SU-DHL-6 (cell line): ENCODE measurements around the gene HSD17B13.

Experiments
- H2AFZ ChIP-seq: fragments of 200-600 bp; sonication (generic); 2 replicates; pipeline ENCODE4 v1.6.1; 2014; ENCODE audit warnings: low read depth, mild to moderate bottlenecking, moderate library complexity, mixed read lengths, antibody characterized with exemption, low read length; ENCODE audit not compliant: severe bottlenecking
- H3F3A ChIP-seq: fragments of 200-600 bp; shearing (Covaris generic); 2 replicates; pipeline ENCODE4 v1.6.0; 2016; ENCODE audit warnings: antibody characterized with exemption, mild to moderate bottlenecking; ENCODE audit not compliant: insufficient read depth
- H3K27ac ChIP-seq: fragments of 200-600 bp; sonication (generic); 2 replicates; pipeline ENCODE4 v1.5.1; 2016; ENCODE audit warnings: low read depth, mild to moderate bottlenecking, low read length, moderate library complexity, mixed read lengths
- H3K27me3 ChIP-seq: fragments of 200-600 bp; sonication (generic), shearing (Covaris generic); 2 replicates; pipeline ENCODE4 v1.6.0; 2014; ENCODE audit warnings: mild to moderate bottlenecking, low read length
- H3K36me3 ChIP-seq: fragments of 200-600 bp; sonication (generic); 2 replicates; pipeline ENCODE4 v1.6.1; 2014; ENCODE audit warnings: mild to moderate bottlenecking, low read length, mixed read lengths
- H3K4me2 ChIP-seq: fragments of 300-600, 200-600 bp; shearing (Covaris generic), sonication (generic); 2 replicates; pipeline ENCODE4 v1.6.0; 2014; ENCODE audit warnings: low read length, low read depth, mild to moderate bottlenecking; ENCODE audit not compliant: poor library complexity, severe bottlenecking
- H3K4me3 ChIP-seq: fragments of 200-600 bp; sonication (generic); 2 replicates; pipeline ENCODE4 v1.5.1; 2014; ENCODE audit warnings: antibody characterized with exemption, low read length, mild to moderate bottlenecking, mixed read lengths; ENCODE audit not compliant: insufficient read depth, poor library complexity, severe bottlenecking
- H3K79me2 ChIP-seq: fragments of 200-600 bp; sonication (generic); 2 replicates; pipeline ENCODE4 v1.6.1; 2014; ENCODE audit warnings: mild to moderate bottlenecking, low read length, moderate library complexity; ENCODE audit not compliant: insufficient read depth
- H3K9ac ChIP-seq: fragments of 200-600 bp; sonication (generic); 2 replicates; pipeline ENCODE4 v1.7.0; 2014; ENCODE audit warnings: mild to moderate bottlenecking, low read length
- H3K9me2 ChIP-seq: fragments of 200-600 bp; sonication (generic); replicated peaks from 2 replicates; pipeline ENCODE4 v1.6.1; 2014; ENCODE audit warnings: low read length; ENCODE audit not compliant: insufficient read depth
- H3K9me3 ChIP-seq: fragments of 200-600 bp; sonication (generic); 2 replicates; pipeline ENCODE4 v1.6.1; 2014; ENCODE audit warnings: low read length, mixed read lengths; ENCODE audit not compliant: insufficient read depth
- H4K20me1 ChIP-seq: fragments of 200-600 bp; sonication (generic); 2 replicates; pipeline ENCODE4 v1.6.1; 2014; ENCODE audit warnings: low read depth, mild to moderate bottlenecking, antibody characterized with exemption, low read length, moderate library complexity, mixed read lengths
- CTCF ChIP-seq: fragments of 200-600 bp; sonication (generic); IDR thresholded peaks from one replicate; pipeline ENCODE4 v1.5.1; 2017; ENCODE audit warnings: antibody characterized with exemption, mild to moderate bottlenecking, low read length, moderate library complexity; ENCODE audit not compliant: insufficient read depth, poor library complexity, severe bottlenecking
- EZH2phosphoT487 ChIP-seq: fragments of 200-600 bp; sonication (generic), shearing (Covaris generic); conservative IDR thresholded peaks from 2 replicates; pipeline ENCODE4 v1.6.1; 2018; ENCODE audit warnings: mild to moderate bottlenecking, antibody characterized with exemption, low read length, moderate library complexity, mixed read lengths

Gene HSD17B13

GRCh38 chr4:87283151-87283550 lies 39.5 kb downstream of the HSD17B13 start:
- Histone ChIP-seq H2AFZ (no peak overlapping the region), H3K4me2 (no peak overlapping the region), H3K27ac (no peak overlapping the region), H3K4me3 (no peak overlapping the region), H3K9me2 (no peaks in the 10 kb centered on the region), H3K36me3 (no peaks in the 10 kb centered on the region), H3K9ac (no peak overlapping the region), H3K27me3 (no peaks in the 10 kb centered on the region), H3F3A (no peaks in the 10 kb centered on the region), H3K79me2 (no peaks in the 10 kb centered on the region), H4K20me1 (no peaks in the 10 kb centered on the region), H3K9me3 (no peaks in the 10 kb centered on the region)
- TF ChIP-seq EZH2phosphoT487 (no peak), CTCF (no peak)

GRCh38 chr4:87281603-87282002 lies 41.1 kb downstream of the HSD17B13 start:
- no peaks in the 10 kb centered on the region for H3K9me2 ChIP-seq
- H4K20me1 ChIP-seq = no peaks in the 10 kb centered on the region
- H3K79me2 ChIP-seq = no peaks in the 10 kb centered on the region
- no peak overlapping the region for H3K9ac ChIP-seq
- H3K9me3 ChIP-seq = no peaks in the 10 kb centered on the region
- H2AFZ ChIP-seq = no peak overlapping the region
- no peaks in the 10 kb centered on the region for H3K27me3 ChIP-seq
- H3K4me2 ChIP-seq = no peak overlapping the region
- H3K4me3 ChIP-seq = no peak overlapping the region
- H3K27ac ChIP-seq = no peak overlapping the region
- no peaks in the 10 kb centered on the region for H3F3A ChIP-seq
- no peaks in the 10 kb centered on the region for H3K36me3 ChIP-seq
- TF ChIP-seq CTCF = no peak
- TF ChIP-seq EZH2phosphoT487 = no peak

GRCh38 chr4:87278335-87278794 lies 44.3 kb downstream of the HSD17B13 start:
- no peak overlapping the region for H3K4me2 ChIP-seq
- no peak overlapping the region for H3K4me3 ChIP-seq
- H3F3A ChIP-seq = no peaks in the 10 kb centered on the region
- TF ChIP-seq EZH2phosphoT487 (no peak), CTCF (no peak)
- no peak overlapping the region for H3K27ac ChIP-seq
- no peaks in the 10 kb centered on the region for H3K27me3 ChIP-seq
- H3K36me3 ChIP-seq = no peaks in the 10 kb centered on the region
- no peaks in the 10 kb centered on the region for H3K9me3 ChIP-seq
- no peak overlapping the region for H3K9ac ChIP-seq
- no peaks in the 10 kb centered on the region for H4K20me1 ChIP-seq
- no peak overlapping the region for H2AFZ ChIP-seq
- H3K79me2 ChIP-seq = no peaks in the 10 kb centered on the region
- H3K9me2 ChIP-seq = no peaks in the 10 kb centered on the region
